HepG2 (cell line): ENCODE measurements around the gene CORO1C. TPM values are rescaled to one million over a fixed set of nuclear protein-coding genes. Genes with fewer than 3 reads are reported as not detected.
"Not testable (repeated sequence)": the region's sequence is repeated elsewhere in the genome, so short reads cannot be mapped to it uniquely, and the experiment has no call there.

Source experiments
- ATAC-seq: fragments of 200-7000 bp; cut with Tn5 transposase; 3 replicates; pipeline ENCODE4 v1.9.1; 2020; ENCODE audit warnings: mild to moderate bottlenecking, moderate library complexity
- BruUV-seq: library from RNA; stranded (reverse); fragments of 400-500 nt; replicated peaks from 2 replicates; lab custom pipeline; 2021; lab: Mats Ljungman, UMichigan
- CTCF ChIA-PET: fragments of 300-600 bp; formaldehyde crosslinking; extraction: SDS; loops from one replicate; lab custom pipeline; 2021; ENCODE audit warnings: low total read pairs, inconsistent platforms, low intra/inter-chr PET ratio; lab: Yijun Ruan, JAX
- POLR2A ChIA-PET: fragments of 350-600 bp; sonication (Branson Sonifier 250); formaldehyde crosslinking; loops from one replicate; lab custom pipeline; 2020; ENCODE audit warnings: antibody characterized with exemption, inconsistent platforms; lab: Yijun Ruan, JAX
- DNase-seq: peaks from one replicate; pipeline ENCODE4 v3.0.0-alpha.2; 2015; ENCODE audit warnings: low spot score
- FAIRE-seq: peaks from 3 replicates; lab custom pipeline; 2011; peaks lifted over from hg19 to GRCh38; lab: Jason Lieb, UNC
- H2AFZ ChIP-seq: one replicate; pipeline ENCODE4 v1.6.1; 2011; ENCODE audit warnings: low read length, inconsistent platforms
- H3K27ac ChIP-seq: fragments of 300-600 bp; 3 replicates; pipeline ENCODE4 v1.8.0; 2011; ENCODE audit warnings: mixed run types, mild to moderate bottlenecking, mixed read lengths, low read length, inconsistent platforms; ENCODE audit not compliant: insufficient read depth; ENCODE audit errors: extremely low read length
- H3K27me3 ChIP-seq, 2 experiments: fragments of 200-600 bp in 1 of 2; 2 replicates in 1 of 2; 3 replicates in 1 of 2; pipeline versions ENCODE4 v1.6.0 to v1.8.0; 2011; ENCODE audit warnings: low read length in 2 of 2, mild to moderate bottlenecking in 2 of 2, moderate library complexity in 2 of 2, inconsistent platforms in 1 of 2; ENCODE audit not compliant: insufficient read depth in 2 of 2, control insufficient read depth in 1 of 2
- H3K36me3 ChIP-seq, 2 experiments: fragments of 200-600 bp in 1 of 2; replicated peaks in 1 of 2; 2 replicates in 1 of 2; 3 replicates in 1 of 2; pipeline versions ENCODE4 v1.5.1 to v1.8.0; 2011; ENCODE audit warnings: low read length in 2 of 2, inconsistent platforms in 1 of 2; ENCODE audit not compliant: insufficient read depth in 2 of 2, control insufficient read depth in 1 of 2
- H3K4me1 ChIP-seq: 2 replicates; pipeline ENCODE4 v1.5.1; 2012; ENCODE audit warnings: low read length, inconsistent platforms; ENCODE audit not compliant: insufficient read depth
- H3K4me2 ChIP-seq: 2 replicates; pipeline ENCODE4 v1.6.0; 2011; ENCODE audit warnings: low read depth, low read length, inconsistent platforms
- H3K4me3 ChIP-seq, 3 experiments: fragments of 200-600 bp in 1 of 3; sonication (generic), shearing (Covaris generic) in 1 of 3; replicated peaks in 1 of 3; 2 replicates each; pipeline ENCODE4 v1.5.1; 2011 to 2016; ENCODE audit warnings: low read length in 3 of 3, inconsistent platforms in 2 of 3, low read depth in 2 of 3, mild to moderate bottlenecking in 2 of 3, control low read depth in 1 of 3, mixed read lengths in 1 of 3; ENCODE audit not compliant: insufficient read depth in 1 of 3
- H3K79me2 ChIP-seq: one replicate; pipeline ENCODE4 v1.6.1; 2011; ENCODE audit warnings: low read length, inconsistent platforms; ENCODE audit not compliant: insufficient read depth
- H3K9ac ChIP-seq: 2 replicates; pipeline ENCODE4 v1.6.0; 2011; ENCODE audit warnings: mild to moderate bottlenecking, low read depth, low read length, inconsistent platforms; ENCODE audit not compliant: insufficient read depth
- H3K9me3 ChIP-seq: 2 replicates; pipeline ENCODE4 v1.5.1; 2012; ENCODE audit warnings: mild to moderate bottlenecking, low read length
- H4K20me1 ChIP-seq: 2 replicates; pipeline ENCODE4 v1.6.0; 2011; ENCODE audit warnings: inconsistent platforms, mild to moderate bottlenecking, low read length, moderate library complexity; ENCODE audit not compliant: insufficient read depth
- BCL6 ChIP-seq: IDR thresholded peaks from 2 replicates; pipeline ENCODE4 v1.6.1; 2016; ENCODE audit warnings: missing genetic modification reagents, missing compliant biosample characterization
- ELF3 ChIP-seq: IDR thresholded peaks from 2 replicates; pipeline ENCODE4 v1.6.1; 2016; ENCODE audit warnings: missing genetic modification reagents, missing compliant biosample characterization
- RBM22 ChIP-seq: fragments of 200-400 bp; formaldehyde crosslinking; optimal IDR thresholded peaks from 2 replicates; pipeline ENCODE3; 2017; ENCODE audit warnings: mild to moderate bottlenecking, low read length, moderate library complexity
- SAP130 ChIP-seq: IDR thresholded peaks from 2 replicates; pipeline ENCODE4 v1.6.1; 2016; ENCODE audit warnings: low read depth
- SOX13 ChIP-seq, 3 experiments: fragments of 450-650 bp in 1 of 3; sonication (generic) in 1 of 3; formaldehyde crosslinking in 1 of 3; IDR thresholded peaks in 2 of 3; conservative IDR thresholded peaks in 1 of 3; 2 replicates each; pipeline versions ENCODE4 v1.5.0 to v1.6.1; 2016 to 2020; ENCODE audit warnings: antibody characterized with exemption in 1 of 3, mild to moderate bottlenecking in 1 of 3, missing compliant biosample characterization in 1 of 3, missing genetic modification reagents in 1 of 3, moderate library complexity in 1 of 3
- SOX5 ChIP-seq: IDR thresholded peaks from 2 replicates; pipeline ENCODE4 v1.6.1; 2016; ENCODE audit warnings: borderline replicate concordance
- ZBTB20 ChIP-seq: sonication (generic); formaldehyde crosslinking; IDR thresholded peaks from 2 replicates; pipeline ENCODE4 v1.8.1; 2023; ENCODE audit warnings: missing genetic modification reagents, low read depth, mild to moderate bottlenecking, borderline replicate concordance
- ZFP36 ChIP-seq: fragments of 150-350 bp; IDR thresholded peaks from 2 replicates; pipeline ENCODE4 v1.6.1; 2018; ENCODE audit warnings: borderline replicate concordance, low read length, low read depth; ENCODE audit not compliant: partially characterized antibody
- ZNF205 ChIP-seq: IDR thresholded peaks from 2 replicates; pipeline ENCODE4 v1.6.1; 2018; ENCODE audit warnings: missing biosample characterization, missing genetic modification reagents
- ZNF230 ChIP-seq: sonication (generic); formaldehyde crosslinking; IDR thresholded peaks from 2 replicates; pipeline ENCODE4 v1.4.0; 2020; ENCODE audit warnings: mild to moderate bottlenecking, missing genetic modification reagents
- WGBS: methylation state at CpG from one replicate; pipeline ENCODE4 v1.1.6; 2017; ENCODE audit warnings: low lambda C conversion rate; 5-methylcytosine and 5-hydroxymethylcytosine counted together
- in situ Hi-C: cut with HindIII; loops from 2 replicates; pipeline ENCODE4 v1.10.0; 2017; ENCODE audit warnings: low pct_unique_long_range_greater_than_20kb; ENCODE audit not compliant: extremely low pct_ligation_motif_present
- intact Hi-C: fragments of 100-400 bp; cut with micrococcal nuclease; formaldehyde crosslinking; loops from one replicate; pipeline ENCODE4 v1.10.0; 2022; ENCODE audit not compliant: unreplicated experiment
- polyA plus RNA-seq, 8 experiments: library from polyadenylated mRNA; depleted of rRNA in 3 of 8; stranded (reverse) in 7 of 8; unstranded in 1 of 8; fragments of >200 nt; fragmentation: Illumina TruSeq in 4 of 8; extraction: Trizol in 4 of 8; gene quantifications; 2 replicates each; pipeline versions ENCODE4 v1.2.1 to v1.2.3, GENCODE V29; 2011 to 2016; ENCODE audit warnings: low read depth in 4 of 8, missing spikeins in 1 of 8, mixed read lengths in 1 of 8; ENCODE audit not compliant: insufficient read depth in 1 of 8
- total RNA-seq, 5 experiments: library from RNA; depleted of rRNA; stranded (reverse); fragments of >200 nt; fragmentation: Illumina TruSeq; extraction: Trizol; gene quantifications; 2 replicates each; pipeline ENCODE4 v1.2.3, GENCODE V29; 2016; ENCODE audit warnings: low read depth in 1 of 5
- TF ChIP-seq, protein P1 (sequence below): sonication (generic); formaldehyde crosslinking; IDR thresholded peaks from 2 replicates; pipeline ENCODE4 v1.4.0; 2020; ENCODE audit warnings: missing genetic modification reagents, borderline replicate concordance
- TF ChIP-seq, protein P2 (sequence below): fragments of 450-650 bp; IDR thresholded peaks from 2 replicates; pipeline ENCODE4 v1.6.1; 2017

The CORO1C gene
- total and polyA plus RNA-seq, 2 of the 13 experiments (the other 11 are each of a cell fraction or from before 2014, with no cell fraction given) = 73.7 to 131 TPM

DNA sequence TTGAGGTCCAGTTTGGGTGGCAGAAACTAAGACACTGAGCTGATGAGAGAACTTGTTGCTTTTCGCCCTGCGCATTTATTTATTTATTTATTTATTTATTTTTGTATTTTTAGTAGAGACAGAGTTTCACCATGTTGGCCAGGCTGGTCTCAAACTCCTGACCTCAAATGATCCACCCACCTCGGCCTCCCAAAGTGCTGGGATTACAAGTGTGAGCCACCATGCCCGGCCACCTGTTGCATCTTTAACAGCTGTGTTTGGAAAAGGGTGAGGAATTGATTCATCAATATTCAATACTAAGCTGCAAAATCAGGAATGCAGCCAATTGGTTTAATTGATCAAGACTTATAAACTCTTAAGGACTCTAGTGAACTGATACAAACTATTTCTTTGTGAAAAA lies 73.2 kb downstream of the CORO1C start:
- Histone ChIP-seq H3K4me2 (peak overlapping the region; percentile 37; the same call in 1 of the 2 replicates), H3K4me1 (peaks cover 22% of the 10 kb centered on the region), H3K27ac (peak overlapping the region; percentile 60), H3K36me3 (peaks cover 21 to 50% of the 10 kb centered on the region in 2 experiments)
- H3K9me3 ChIP-seq, H2AFZ ChIP-seq, BruUV-seq, H4K20me1 ChIP-seq, ATAC-seq, H3K79me2 ChIP-seq, intact Hi-C loops, H3K9ac ChIP-seq, in situ Hi-C loops, DNase-seq, H3K4me3 ChIP-seq, H3K27me3 ChIP-seq, FAIRE-seq, CTCF ChIA-PET: not testable (repeated sequence)
- POLR2A ChIA-PET = interaction anchor here (0.6 kb wide), 1 partner anchor 99 kb away, joined by 3 read pairs; no protein-coding TSS in a partner anchor
- 99% methylated on average over 4 of the region's 4 CpGs for WGBS

DNA sequence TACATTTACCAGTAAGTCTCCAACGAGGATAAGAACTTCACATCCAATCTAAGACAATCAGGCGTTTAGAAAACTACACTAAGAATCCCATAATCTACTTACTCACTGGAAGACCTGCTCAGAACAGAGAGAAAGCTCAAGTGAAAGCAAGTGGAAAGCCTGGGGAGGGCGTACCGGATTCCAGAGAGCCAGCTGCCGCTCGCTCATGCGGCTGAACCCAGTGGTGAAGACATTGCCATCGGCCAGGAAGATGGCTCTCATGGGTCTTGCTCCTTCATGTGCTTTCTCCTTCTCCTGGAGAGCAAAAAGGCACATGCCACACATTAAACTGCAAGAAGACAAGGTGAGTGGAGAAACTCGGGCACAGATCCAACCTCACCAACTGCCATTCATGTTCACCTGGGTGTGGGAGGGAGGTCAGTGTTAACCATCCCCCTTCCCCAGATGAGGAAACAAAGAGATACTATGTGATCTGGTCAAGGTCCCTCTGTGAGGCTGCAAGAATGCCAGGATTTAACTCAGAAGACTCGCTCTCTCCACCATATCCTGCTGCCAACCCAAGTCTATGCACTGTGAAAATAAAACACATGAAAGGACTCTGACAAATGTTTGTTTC lies 74.1 kb downstream of the CORO1C start:
- peak; percentile 74 for DNase-seq
- no TSS peak for BruUV-seq
- intact Hi-C loops = no loop called here

More for the DNA sequence above, 74.1 kb downstream of the CORO1C start:
- Histone ChIP-seq H3K27me3 (no peaks in the 10 kb centered on the region), H2AFZ (no peak overlapping the region), H3K4me2 (peak overlapping the region; percentile 37), H3K4me1 (peaks cover 20% of the 10 kb centered on the region), H3K79me2 (peaks cover 5% of the 10 kb centered on the region), H3K9me3 (no peaks in the 10 kb centered on the region), H4K20me1 (no peaks in the 10 kb centered on the region), H3K9ac (no peak overlapping the region), H3K27ac (peak overlapping the region; percentile 60), H3K36me3 (peaks cover 22 to 57% of the 10 kb centered on the region in 2 experiments), H3K4me3 (no peak overlapping the region)
- ChIA-PET POLR2A (no interaction called here), CTCF (no interaction called here)
- TF ChIP-seq, protein P1, sequence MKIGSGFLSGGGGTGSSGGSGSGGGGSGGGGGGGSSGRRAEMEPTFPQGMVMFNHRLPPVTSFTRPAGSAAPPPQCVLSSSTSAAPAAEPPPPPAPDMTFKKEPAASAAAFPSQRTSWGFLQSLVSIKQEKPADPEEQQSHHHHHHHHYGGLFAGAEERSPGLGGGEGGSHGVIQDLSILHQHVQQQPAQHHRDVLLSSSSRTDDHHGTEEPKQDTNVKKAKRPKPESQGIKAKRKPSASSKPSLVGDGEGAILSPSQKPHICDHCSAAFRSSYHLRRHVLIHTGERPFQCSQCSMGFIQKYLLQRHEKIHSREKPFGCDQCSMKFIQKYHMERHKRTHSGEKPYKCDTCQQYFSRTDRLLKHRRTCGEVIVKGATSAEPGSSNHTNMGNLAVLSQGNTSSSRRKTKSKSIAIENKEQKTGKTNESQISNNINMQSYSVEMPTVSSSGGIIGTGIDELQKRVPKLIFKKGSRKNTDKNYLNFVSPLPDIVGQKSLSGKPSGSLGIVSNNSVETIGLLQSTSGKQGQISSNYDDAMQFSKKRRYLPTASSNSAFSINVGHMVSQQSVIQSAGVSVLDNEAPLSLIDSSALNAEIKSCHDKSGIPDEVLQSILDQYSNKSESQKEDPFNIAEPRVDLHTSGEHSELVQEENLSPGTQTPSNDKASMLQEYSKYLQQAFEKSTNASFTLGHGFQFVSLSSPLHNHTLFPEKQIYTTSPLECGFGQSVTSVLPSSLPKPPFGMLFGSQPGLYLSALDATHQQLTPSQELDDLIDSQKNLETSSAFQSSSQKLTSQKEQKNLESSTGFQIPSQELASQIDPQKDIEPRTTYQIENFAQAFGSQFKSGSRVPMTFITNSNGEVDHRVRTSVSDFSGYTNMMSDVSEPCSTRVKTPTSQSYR (CRISPR knock-in tag) = peak; percentile 69; the same call in 1 of the 2 replicates
- no peak for TF ChIP-seq ZFP36
- 0 out of 2 replicates have a peak, but pooled peaks have one; percentile 7 for TF ChIP-seq SOX5
- TF ChIP-seq SAP130 (CRISPR knock-in tag) = 0 out of 2 replicates have a peak, but pooled peaks have one; percentile 35
- TF ChIP-seq RBM22 = peak; percentile 77
- no peak for TF ChIP-seq SOX13 (IDR thresholded peaks at IDR 0.05)
- TF ChIP-seq SOX13 (CRISPR knock-in tag; conservative IDR thresholded peaks at IDR 0.05 in 1 of 2, IDR thresholded peaks at IDR 0.05 in 1 of 2) = peak in 1 of 2 experiments; percentile 16; a peak in 1 of 4 replicates
- TF ChIP-seq, protein P2, sequence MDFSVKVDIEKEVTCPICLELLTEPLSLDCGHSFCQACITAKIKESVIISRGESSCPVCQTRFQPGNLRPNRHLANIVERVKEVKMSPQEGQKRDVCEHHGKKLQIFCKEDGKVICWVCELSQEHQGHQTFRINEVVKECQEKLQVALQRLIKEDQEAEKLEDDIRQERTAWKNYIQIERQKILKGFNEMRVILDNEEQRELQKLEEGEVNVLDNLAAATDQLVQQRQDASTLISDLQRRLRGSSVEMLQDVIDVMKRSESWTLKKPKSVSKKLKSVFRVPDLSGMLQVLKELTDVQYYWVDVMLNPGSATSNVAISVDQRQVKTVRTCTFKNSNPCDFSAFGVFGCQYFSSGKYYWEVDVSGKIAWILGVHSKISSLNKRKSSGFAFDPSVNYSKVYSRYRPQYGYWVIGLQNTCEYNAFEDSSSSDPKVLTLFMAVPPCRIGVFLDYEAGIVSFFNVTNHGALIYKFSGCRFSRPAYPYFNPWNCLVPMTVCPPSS = no peak
- no peak for TF ChIP-seq ZBTB20 (CRISPR knock-in tag)
- TF ChIP-seq ELF3 (CRISPR knock-in tag) = 0 out of 2 replicates have a peak, but pooled peaks have one; percentile 20
- TF ChIP-seq BCL6 (CRISPR knock-in tag) = 0 out of 2 replicates have a peak, but pooled peaks have one; percentile 21
- TF ChIP-seq ZNF230 (CRISPR knock-in tag) = no peak
- TF ChIP-seq ZNF205 = 0 out of 2 replicates have a peak, but pooled peaks have one; percentile 41
- peak; percentile 60 for FAIRE-seq
- peak; percentile 75 for ATAC-seq
- WGBS = 93% methylated on average over 10 of the region's 10 CpGs
- in situ Hi-C loops = no loop called here
